Stimulated activated CD4-positive, alpha-beta T cell treated with anti-CD3 and anti-CD28 coated beads, Interleukin-12 subunit alpha, Interleukin-12 subunit beta, amount 100 ng/mL, for 4 hours (primary cell): ENCODE results near the gene NUP88.
"Not testable (repeated sequence)": the region's sequence is repeated elsewhere in the genome, so short reads cannot be mapped to it uniquely, and the experiment has no call there.

Experiments used
- DNase-seq: peaks from one replicate; pipeline ENCODE4 v3.0.0-alpha.2; 2020

NUP88 gene

DNA sequence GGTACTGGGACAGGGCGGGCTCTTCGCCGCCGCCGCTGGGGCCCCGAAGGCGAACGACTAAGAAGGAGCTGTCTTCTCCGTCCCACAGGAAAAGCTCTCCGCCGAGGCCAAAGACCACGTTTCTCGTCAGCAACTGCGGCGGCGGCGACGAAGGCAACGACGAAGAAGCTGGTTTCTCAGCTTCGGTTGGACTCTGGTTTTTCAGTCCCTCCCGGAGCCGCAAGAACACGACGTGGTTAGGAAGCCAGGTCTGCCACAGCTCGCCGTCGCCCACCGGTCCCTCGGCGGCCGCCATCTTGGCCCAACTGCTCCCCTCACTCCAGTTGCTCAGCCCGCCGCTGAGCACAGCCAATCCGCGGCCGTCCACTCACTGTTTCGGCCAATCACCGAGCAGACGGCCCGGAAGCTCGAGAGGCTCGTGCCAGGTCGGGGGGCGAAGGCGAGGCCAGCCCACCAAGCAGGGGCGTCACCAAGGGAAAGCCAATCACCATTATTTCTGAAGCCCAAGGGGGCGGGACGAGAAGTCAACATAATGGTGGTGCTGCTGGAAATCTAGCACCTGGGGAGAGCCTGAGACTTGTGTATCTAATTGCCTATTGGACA, at the start of gene NUP88:
Gene NUP88, minus strand, starts transcription at position 307 of the 603 bp plus-strand sequence. Its CDS starts 12 bp downstream, at position 295.
- DNase-seq = peak; percentile 93

GRCh38 chr17:5468075-5468473, 48.6 kb upstream of the NUP88 start:
- DNase-seq = peak; percentile 24

DNA sequence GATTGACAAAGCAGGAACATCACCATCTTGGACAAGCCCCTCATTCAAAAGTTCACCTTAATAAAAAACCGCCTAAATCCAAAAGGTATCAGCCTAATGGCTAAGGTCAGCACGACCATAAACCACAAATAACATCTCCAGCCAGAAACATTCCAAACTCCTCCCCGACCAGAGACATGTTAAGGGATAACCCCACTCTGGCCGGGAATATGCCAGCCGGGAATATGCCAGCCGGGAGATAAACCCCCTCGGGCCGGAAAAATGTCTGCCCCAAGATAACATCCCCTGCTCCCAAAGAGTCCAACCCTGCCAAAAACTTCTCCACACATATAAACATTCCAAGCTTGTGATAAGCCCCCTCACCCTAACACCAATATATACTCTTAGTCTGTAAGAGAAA, 48.0 kb upstream of the NUP88 start:
- DNase-seq = no peak

- DNase-seq = no peak
Measured at GRCh38 chr17:5466295-5466694, 46.8 kb upstream of the NUP88 start.

- no peak for DNase-seq
Measured at GRCh38 chr17:5464717-5465507, 45.5 kb upstream of the NUP88 start.

DNA sequence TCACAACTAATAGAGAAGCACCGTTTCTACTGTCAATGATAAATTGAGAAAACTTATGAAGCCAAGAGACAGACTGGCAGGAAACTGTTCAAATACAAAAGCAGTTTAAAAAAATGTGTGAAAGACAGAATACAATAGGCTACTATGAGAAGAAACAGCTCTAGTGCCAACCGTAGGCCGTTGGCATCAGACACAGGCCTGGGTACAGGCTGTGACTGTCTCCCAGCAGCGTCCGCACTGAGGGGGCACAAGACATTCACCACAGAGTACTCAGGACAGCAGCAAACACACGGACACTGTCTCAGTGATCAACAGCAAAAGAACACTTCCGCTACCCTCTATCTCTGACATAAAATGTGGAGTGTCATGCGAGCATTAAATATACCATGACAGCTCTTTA, 27.3 kb upstream of the NUP88 start:
- no peak for DNase-seq

GRCh38 chr17:5444209-5444608, 24.7 kb upstream of the NUP88 start:
- DNase-seq = no peak

DNA sequence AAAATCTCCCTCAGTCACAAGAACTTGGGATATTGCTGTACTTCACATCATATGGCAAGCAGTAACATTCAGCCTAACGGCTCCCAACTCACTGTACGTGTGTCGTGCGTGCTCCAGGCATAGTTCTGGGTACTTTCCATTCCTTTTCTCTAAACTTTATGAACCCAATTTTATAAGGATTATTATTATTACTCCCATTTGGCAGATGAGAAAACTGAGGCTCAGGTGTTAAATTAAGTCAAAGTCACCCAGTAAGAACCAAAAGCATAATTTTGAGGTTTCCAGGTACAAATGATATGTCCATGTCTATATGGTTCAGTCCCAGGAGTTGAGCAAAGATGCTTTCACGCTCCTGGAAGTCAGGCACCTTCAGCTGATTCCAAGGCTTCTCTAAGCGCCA, 24.3 kb upstream of the NUP88 start:
- DNase-seq = no peak

- no peak for DNase-seq
Measured at GRCh38 chr17:5439446-5439764, 19.9 kb upstream of the NUP88 start.

GRCh38 chr17:5438716-5439445, 19.4 kb upstream of the NUP88 start, which contains the start of gene C1QBP:
Gene C1QBP, minus strand, starts transcription at chr17:5439155. Its CDS starts 82 bp downstream, at chr17:5439073.
- peak; percentile 93 for DNase-seq

- no peak for DNase-seq
Measured at GRCh38 chr17:5437721-5438317, 18.4 kb upstream of the NUP88 start.

DNA sequence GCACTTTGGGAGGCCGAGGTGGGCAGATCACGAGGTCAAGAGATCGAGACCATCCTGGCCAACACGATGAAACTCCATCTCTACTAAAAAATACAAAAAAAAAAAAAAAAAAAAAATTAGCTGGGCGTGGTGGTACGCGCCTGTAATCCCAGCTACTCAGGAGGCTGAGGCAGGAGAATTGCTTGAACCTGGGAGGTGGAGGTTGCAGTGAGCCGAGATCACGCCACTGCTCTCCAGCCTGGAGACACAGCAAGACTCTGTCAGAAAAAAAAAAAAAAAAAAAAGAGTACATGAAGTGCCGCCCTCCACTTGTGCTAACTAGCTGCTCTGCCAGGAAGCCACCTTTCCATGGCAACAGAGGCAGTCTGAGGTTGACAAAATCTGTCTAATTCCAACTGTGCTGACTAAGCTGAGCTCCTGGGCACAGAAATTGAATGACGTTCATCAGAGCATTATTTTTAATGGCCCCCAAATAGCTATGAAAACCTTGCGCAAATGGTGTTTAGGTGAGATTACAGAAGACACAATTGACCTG, 16.4 kb upstream of the NUP88 start:
- DNase-seq = not testable (repeated sequence)

DNA sequence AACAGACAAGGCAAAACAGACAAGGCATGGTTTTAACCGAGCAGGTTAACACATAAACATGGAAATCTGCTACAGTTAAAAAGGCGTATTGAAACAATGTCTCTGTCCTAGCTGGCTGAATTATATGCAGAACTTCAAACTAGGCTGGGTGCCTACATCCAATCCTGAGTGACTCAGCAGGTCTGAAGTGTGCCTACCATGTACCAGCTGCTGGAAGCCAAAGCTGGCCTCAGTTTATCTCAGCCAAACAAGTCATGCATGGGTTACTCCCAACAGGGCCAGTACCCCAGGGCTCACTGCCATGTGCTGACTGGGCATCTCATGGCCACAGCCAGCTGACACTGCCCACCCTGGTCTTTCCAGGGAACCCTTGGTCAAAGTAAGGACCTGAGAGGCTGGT, 15.5 kb upstream of the NUP88 start:
- no peak for DNase-seq

DNA sequence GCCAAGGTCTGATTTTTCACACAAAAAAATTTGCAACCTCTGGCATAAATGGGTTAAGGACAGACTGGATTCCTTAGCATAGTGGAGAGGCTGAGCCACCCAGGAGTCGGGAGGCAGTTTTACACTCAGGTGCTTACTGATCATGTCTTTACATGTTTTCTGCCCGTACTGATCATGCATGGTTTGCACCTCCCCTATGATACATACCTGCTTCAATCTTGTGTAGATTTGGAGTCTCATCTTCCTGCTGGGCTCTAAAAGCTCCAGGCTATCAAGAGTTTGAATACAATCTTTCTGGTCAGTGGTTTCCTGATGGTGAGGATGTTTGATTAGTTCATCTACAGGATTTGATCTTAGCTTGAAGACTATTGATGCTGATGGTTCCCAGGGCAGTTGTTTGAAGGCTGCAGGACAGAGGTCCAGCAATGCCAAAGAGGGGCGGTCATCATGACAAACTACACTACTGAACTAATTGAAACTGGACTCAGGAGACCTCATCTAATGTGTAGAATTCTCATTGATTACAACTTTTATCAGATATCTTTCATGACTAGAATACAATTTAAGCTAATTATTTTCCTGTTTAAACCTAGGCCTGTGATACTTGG, 12.6 kb upstream of the NUP88 start:
- DNase-seq = no peak

DNA sequence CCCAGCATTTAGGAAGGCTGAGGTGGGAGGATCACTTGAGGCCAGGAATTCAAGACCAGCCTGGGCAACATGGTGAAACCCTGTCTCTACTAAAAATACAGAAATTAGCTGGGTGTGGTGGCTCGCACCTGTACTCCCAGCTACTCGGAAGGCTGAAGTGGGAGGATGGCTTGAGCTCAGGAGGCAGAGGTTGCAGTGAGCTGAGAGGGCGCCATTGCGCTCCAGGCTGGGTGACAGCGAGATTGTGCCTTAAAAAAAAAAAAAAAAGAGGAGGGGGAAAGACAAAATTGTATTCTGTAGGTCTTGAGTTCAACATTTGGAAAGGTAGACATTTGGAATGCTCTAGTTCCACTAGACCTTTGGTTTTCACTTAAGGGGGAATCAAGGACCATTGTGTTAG, 11.8 kb upstream of the NUP88 start:
- not testable (repeated sequence) for DNase-seq

DNA sequence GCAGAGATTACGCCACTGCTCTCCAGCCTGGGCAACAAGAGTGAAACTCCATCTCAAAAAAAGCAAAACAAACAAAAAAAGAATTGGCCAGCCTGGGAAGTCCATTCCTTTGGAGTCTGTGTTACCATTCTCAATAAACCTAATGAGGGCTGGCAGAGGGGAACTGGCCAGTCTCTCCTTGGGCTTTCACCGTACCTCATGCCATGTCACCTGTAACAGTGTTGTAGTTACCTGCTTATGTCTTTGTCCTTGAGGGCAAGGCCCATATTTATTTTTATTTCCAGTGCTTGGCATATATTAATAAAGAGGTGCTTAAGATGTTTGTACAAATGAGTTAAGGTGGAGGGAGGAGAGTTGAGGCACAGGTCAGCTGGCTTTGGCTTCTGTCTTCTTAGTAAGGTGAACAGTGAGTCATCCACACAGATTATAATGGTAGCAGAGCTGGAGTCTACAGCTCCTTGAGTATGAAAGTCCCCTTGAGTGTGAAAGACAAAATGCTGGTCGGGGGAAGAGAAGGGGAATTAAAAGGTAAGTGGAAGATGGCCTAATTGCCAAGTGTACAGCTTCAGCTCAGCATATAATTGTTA, 11.0 kb upstream of the NUP88 start:
- DNase-seq = no peak

GRCh38 chr17:5429191-5429887, 9.9 kb upstream of the NUP88 start:
- no peak for DNase-seq

DNA sequence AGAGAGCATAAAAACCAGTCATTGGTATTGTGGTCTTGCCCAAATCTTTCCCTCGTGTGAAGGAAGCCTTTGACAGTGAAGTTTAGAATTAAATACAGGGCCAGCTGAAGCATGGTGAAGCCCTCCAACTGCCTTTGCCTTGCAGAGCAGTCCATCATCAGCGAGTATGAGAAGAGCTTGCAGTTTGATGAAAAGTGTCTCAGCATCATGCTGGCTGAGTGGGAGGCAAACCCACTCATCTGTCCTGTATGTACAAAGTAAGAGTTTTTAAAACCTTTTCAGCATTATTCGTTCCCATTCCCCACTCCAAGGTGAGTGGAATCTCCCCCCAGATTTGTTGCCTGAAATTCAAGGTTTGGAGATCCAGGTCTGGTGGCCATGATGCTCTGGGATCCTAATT, 6.4 kb upstream of the NUP88 start:
- no peak for DNase-seq

- DNase-seq = no peak
Measured at GRCh38 chr17:5424909-5425308, 5.4 kb upstream of the NUP88 start.

DNA sequence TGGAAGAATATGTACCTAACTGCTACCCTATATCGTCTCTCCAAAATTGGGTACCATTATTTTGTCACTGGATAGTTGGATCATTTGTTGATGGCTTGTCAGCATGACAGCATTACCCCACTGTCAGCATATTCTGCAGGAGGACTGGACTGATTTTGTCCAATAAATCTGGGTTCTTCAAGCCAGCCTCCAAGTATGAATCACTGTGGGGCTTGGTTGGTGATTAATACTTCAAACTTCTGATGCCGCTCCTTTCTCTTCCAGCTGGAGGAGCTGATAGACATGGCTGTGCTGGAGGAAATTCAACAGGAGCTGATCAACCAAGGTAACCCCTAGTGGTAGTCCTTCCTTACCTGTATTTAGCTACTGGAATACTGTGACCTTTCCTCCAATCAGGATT, 3.0 kb upstream of the NUP88 start:
- no peak for DNase-seq

- DNase-seq = peak; percentile 80
Measured at GRCh38 chr17:5419959-5420653, 644 bp upstream of the NUP88 start, which contains the start of gene RPAIN. Gene RPAIN, plus strand, starts transcription at chr17:5420182. Its CDS starts 29 bp downstream, at chr17:5420211.
